ENCODE measurements around the gene MPEG1.

Gene MPEG1

DNA sequence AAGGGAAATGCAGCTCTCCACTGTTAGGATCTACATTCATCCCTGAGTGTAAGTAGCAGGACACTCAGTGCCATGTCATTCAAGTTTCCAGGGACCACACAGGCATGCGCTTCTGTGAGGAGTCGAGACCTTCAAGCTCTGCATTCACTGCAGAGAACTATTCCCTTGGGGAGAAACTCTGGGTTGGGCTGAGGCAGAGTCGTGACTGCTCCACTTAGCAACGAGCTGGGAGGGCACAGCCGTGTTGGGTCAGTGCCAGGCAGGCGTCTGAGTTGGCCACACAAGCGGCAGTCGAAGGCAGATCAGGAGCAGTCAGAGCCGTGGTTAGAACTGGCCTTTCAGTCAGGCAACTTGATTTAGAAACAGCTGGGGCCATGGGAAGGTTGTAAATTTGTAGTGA, 14.7 kb downstream of the MPEG1 start:
- H3K4me3 ChIP-seq (ENCODE audit: low read length): no peak overlapping the region
- H3K9me2 ChIP-seq (replicated peaks; ENCODE audit: insufficient read depth, low read length): no peaks in the 10 kb centered on the region
- no peak overlapping the region for H3K4me2 ChIP-seq (ENCODE audit: low read depth, low read length)
- H3K9me3 ChIP-seq (replicated peaks; ENCODE audit: insufficient read depth, low read length): no peaks in the 10 kb centered on the region
- no peak overlapping the region for H2AFZ ChIP-seq (ENCODE audit: low read length)
- TF ChIP-seq, protein P1, sequence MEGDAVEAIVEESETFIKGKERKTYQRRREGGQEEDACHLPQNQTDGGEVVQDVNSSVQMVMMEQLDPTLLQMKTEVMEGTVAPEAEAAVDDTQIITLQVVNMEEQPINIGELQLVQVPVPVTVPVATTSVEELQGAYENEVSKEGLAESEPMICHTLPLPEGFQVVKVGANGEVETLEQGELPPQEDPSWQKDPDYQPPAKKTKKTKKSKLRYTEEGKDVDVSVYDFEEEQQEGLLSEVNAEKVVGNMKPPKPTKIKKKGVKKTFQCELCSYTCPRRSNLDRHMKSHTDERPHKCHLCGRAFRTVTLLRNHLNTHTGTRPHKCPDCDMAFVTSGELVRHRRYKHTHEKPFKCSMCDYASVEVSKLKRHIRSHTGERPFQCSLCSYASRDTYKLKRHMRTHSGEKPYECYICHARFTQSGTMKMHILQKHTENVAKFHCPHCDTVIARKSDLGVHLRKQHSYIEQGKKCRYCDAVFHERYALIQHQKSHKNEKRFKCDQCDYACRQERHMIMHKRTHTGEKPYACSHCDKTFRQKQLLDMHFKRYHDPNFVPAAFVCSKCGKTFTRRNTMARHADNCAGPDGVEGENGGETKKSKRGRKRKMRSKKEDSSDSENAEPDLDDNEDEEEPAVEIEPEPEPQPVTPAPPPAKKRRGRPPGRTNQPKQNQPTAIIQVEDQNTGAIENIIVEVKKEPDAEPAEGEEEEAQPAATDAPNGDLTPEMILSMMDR (IDR thresholded peaks at IDR 0.05; ENCODE audit: low read length): no peak
- TF ChIP-seq EZH2phosphoT487 (IDR thresholded peaks at IDR 0.05; ENCODE audit: low read length) (no peak), EZH2 (optimal IDR thresholded peaks at IDR 0.05; ENCODE audit: low read depth, low read length) (no peak)
- no peaks in the 10 kb centered on the region for H3K27me3 ChIP-seq (replicated peaks; ENCODE audit: insufficient read depth, low read length)
- H3K4me1 ChIP-seq (ENCODE audit: low read length): peaks cover 9% of the 10 kb centered on the region
- H3F3A ChIP-seq (ENCODE audit: insufficient read depth, low read length): no peaks in the 10 kb centered on the region
- no peaks in the 10 kb centered on the region for H3K79me2 ChIP-seq (ENCODE audit: low read length)
- no peak overlapping the region for H3K27ac ChIP-seq (ENCODE audit: low read length)
- no peaks in the 10 kb centered on the region for H3K36me3 ChIP-seq (replicated peaks; ENCODE audit: insufficient read depth, low read length)
- no peak for DNase-seq
- H3K9ac ChIP-seq (ENCODE audit: low read length): no peak overlapping the region
- no peaks in the 10 kb centered on the region for H4K20me1 ChIP-seq (ENCODE audit: insufficient read depth, low read length)

DNA sequence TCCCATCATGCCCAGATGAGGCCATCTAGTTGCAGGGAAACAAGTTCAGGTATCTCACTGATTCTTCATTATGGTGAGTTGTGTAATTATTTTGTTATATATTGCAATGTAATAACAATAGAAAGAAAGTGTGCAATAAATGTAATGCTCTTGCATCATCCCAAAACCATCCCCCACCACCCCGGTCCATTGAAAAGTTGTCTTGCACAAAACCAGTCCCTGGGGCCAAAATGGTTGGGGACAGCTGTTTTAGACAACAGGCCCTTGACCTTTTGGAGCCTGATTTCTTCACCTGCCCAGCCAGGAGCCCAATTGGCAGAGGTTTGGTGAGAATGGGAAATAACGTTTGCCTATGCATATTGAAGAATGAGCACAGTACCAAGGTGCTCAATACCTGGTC, 15.9 kb downstream of the MPEG1 start:
- Histone ChIP-seq H3F3A (ENCODE audit: insufficient read depth, low read length) (no peaks in the 10 kb centered on the region), H4K20me1 (ENCODE audit: insufficient read depth, low read length) (no peaks in the 10 kb centered on the region), H3K79me2 (ENCODE audit: low read length) (no peaks in the 10 kb centered on the region), H3K27me3 (replicated peaks; ENCODE audit: insufficient read depth, low read length) (no peaks in the 10 kb centered on the region), H2AFZ (ENCODE audit: low read length) (no peak overlapping the region), H3K9me2 (replicated peaks; ENCODE audit: insufficient read depth, low read length) (no peaks in the 10 kb centered on the region), H3K36me3 (replicated peaks; ENCODE audit: insufficient read depth, low read length) (no peaks in the 10 kb centered on the region), H3K4me3 (ENCODE audit: low read length) (no peak overlapping the region), H3K9me3 (replicated peaks; ENCODE audit: insufficient read depth, low read length) (no peaks in the 10 kb centered on the region), H3K27ac (ENCODE audit: low read length) (no peak overlapping the region), H3K4me2 (ENCODE audit: low read depth, low read length) (no peak overlapping the region), H3K9ac (ENCODE audit: low read length) (no peak overlapping the region), H3K4me1 (ENCODE audit: low read length) (peaks cover 9% of the 10 kb centered on the region)
- TF ChIP-seq EZH2 (optimal IDR thresholded peaks at IDR 0.05; ENCODE audit: low read depth, low read length): no peak
- TF ChIP-seq, protein P1 (IDR thresholded peaks at IDR 0.05; ENCODE audit: low read length): no peak
- no peak for TF ChIP-seq EZH2phosphoT487 (IDR thresholded peaks at IDR 0.05; ENCODE audit: low read length)
- DNase-seq: no peak

DNA sequence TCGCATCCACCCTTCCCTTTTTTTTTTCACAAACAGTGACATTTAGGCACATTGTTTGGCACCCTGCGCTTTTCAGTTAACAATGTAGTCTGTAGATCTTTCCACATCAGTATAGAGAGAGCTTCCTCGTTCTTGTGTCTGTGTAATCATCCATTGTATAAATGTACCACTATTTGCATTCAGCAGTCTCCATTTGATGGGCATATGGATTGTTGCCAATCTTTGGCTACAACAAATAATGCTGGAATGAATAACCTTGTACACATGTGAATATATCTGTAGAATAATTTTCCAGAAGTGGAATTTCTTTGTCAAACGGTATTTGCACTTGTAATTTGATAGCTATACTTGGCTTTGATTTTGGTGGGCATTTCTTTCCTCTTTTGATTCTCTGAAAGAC, 17.1 kb downstream of the MPEG1 start:
- Histone ChIP-seq H2AFZ (ENCODE audit: low read length) (no peak overlapping the region), H3K27me3 (replicated peaks; ENCODE audit: insufficient read depth, low read length) (no peaks in the 10 kb centered on the region), H3K4me1 (ENCODE audit: low read length) (peaks cover 9% of the 10 kb centered on the region), H3K9me2 (replicated peaks; ENCODE audit: insufficient read depth, low read length) (no peaks in the 10 kb centered on the region), H3K79me2 (ENCODE audit: low read length) (no peaks in the 10 kb centered on the region), H4K20me1 (ENCODE audit: insufficient read depth, low read length) (no peaks in the 10 kb centered on the region), H3K36me3 (replicated peaks; ENCODE audit: insufficient read depth, low read length) (no peaks in the 10 kb centered on the region), H3F3A (ENCODE audit: insufficient read depth, low read length) (no peaks in the 10 kb centered on the region), H3K9me3 (replicated peaks; ENCODE audit: insufficient read depth, low read length) (no peaks in the 10 kb centered on the region), H3K9ac (ENCODE audit: low read length) (no peak overlapping the region), H3K27ac (ENCODE audit: low read length) (no peak overlapping the region), H3K4me3 (ENCODE audit: low read length) (no peak overlapping the region), H3K4me2 (ENCODE audit: low read depth, low read length) (no peak overlapping the region)
- no peak for DNase-seq
- TF ChIP-seq, protein P1 (IDR thresholded peaks at IDR 0.05; ENCODE audit: low read length): no peak
- no peak for TF ChIP-seq EZH2 (optimal IDR thresholded peaks at IDR 0.05; ENCODE audit: low read depth, low read length)
- no peak for TF ChIP-seq EZH2phosphoT487 (IDR thresholded peaks at IDR 0.05; ENCODE audit: low read length)

All from MM.1S (cell line).